ENCODE measurements around the gene FCHSD2.

Gene FCHSD2

GRCh38 chr11:73160005-73160760, 18.1 kb upstream of the FCHSD2 start:
- DNase-seq (no peak), ATAC-seq (ENCODE audit: insufficient read depth, low read depth) (no peak)
- Histone ChIP-seq H3K27ac (ENCODE audit: low read length) (no peak overlapping the region), H3K79me2 (ENCODE audit: insufficient read depth, low read length) (no peaks in the 10 kb centered on the region), H3K36me3 (ENCODE audit: insufficient read depth, low read length) (no peaks in the 10 kb centered on the region), H4K20me1 (ENCODE audit: insufficient read depth, low read length) (no peaks in the 10 kb centered on the region), H3K27me3 (ENCODE audit: insufficient read depth, low read length, poor library complexity) (no peaks in the 10 kb centered on the region), H3K9me3 (ENCODE audit: insufficient read depth, low read length, severe bottlenecking) (no peaks in the 10 kb centered on the region), H3K4me1 (ENCODE audit: insufficient read depth, low read length) (no peaks in the 10 kb centered on the region), H3K9ac (ENCODE audit: low read depth, low read length) (no peak overlapping the region), H3K4me2 (ENCODE audit: insufficient read depth, low read length) (no peak overlapping the region), H2AFZ (ENCODE audit: low read depth, low read length) (no peak overlapping the region), H3K4me3 (ENCODE audit: low read depth in 1 of 2, low read length in 2 of 2) (no peak overlapping the region)
- no peak for TF ChIP-seq EZH2 (IDR thresholded peaks at IDR 0.05; ENCODE audit: borderline replicate concordance, low read depth, low read length, severe bottlenecking)
- TF ChIP-seq, protein P1, sequence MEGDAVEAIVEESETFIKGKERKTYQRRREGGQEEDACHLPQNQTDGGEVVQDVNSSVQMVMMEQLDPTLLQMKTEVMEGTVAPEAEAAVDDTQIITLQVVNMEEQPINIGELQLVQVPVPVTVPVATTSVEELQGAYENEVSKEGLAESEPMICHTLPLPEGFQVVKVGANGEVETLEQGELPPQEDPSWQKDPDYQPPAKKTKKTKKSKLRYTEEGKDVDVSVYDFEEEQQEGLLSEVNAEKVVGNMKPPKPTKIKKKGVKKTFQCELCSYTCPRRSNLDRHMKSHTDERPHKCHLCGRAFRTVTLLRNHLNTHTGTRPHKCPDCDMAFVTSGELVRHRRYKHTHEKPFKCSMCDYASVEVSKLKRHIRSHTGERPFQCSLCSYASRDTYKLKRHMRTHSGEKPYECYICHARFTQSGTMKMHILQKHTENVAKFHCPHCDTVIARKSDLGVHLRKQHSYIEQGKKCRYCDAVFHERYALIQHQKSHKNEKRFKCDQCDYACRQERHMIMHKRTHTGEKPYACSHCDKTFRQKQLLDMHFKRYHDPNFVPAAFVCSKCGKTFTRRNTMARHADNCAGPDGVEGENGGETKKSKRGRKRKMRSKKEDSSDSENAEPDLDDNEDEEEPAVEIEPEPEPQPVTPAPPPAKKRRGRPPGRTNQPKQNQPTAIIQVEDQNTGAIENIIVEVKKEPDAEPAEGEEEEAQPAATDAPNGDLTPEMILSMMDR (IDR thresholded peaks at IDR 0.05; ENCODE audit: borderline replicate concordance, extremely low read depth, low read length, poor library complexity, severe bottlenecking), result no peak

DNA sequence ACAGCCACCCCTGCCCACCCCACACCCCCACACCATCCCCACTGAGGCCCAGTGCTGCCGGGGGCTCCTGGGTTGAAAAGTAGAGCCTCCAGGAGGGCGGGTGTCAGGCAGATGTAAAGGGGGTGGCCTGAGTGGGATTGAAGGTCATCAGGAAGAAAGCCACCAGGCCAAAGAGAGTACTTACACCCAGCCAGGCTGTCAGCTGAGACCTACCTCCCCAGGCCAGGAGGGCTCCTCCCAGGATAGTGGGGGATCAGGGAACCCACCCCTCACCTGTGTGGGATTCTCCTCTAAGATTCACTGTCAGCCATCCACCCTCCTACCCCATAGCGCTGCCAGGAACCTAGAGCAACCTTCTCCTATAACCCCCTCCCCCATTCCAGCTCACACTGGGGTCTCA, 17.2 kb upstream of the FCHSD2 start:
- H3K27me3 ChIP-seq (ENCODE audit: insufficient read depth, low read length, poor library complexity), result no peaks in the 10 kb centered on the region
- H3K36me3 ChIP-seq (ENCODE audit: insufficient read depth, low read length), result no peaks in the 10 kb centered on the region
- no peaks in the 10 kb centered on the region for H4K20me1 ChIP-seq (ENCODE audit: insufficient read depth, low read length)
- DNase-seq (no peak), ATAC-seq (ENCODE audit: insufficient read depth, low read depth) (no peak)
- H3K4me3 ChIP-seq (ENCODE audit: low read depth in 1 of 2, low read length in 2 of 2), result no peak overlapping the region
- H3K4me2 ChIP-seq (ENCODE audit: insufficient read depth, low read length), result no peak overlapping the region
- no peak overlapping the region for H3K9ac ChIP-seq (ENCODE audit: low read depth, low read length)
- H3K27ac ChIP-seq (ENCODE audit: low read length), result no peak overlapping the region
- no peak overlapping the region for H2AFZ ChIP-seq (ENCODE audit: low read depth, low read length)
- H3K4me1 ChIP-seq (ENCODE audit: insufficient read depth, low read length), result no peaks in the 10 kb centered on the region
- TF ChIP-seq, protein P1 (IDR thresholded peaks at IDR 0.05; ENCODE audit: borderline replicate concordance, extremely low read depth, low read length, poor library complexity, severe bottlenecking), result no peak
- TF ChIP-seq EZH2 (IDR thresholded peaks at IDR 0.05; ENCODE audit: borderline replicate concordance, low read depth, low read length, severe bottlenecking), result no peak
- no peaks in the 10 kb centered on the region for H3K9me3 ChIP-seq (ENCODE audit: insufficient read depth, low read length, severe bottlenecking)
- no peaks in the 10 kb centered on the region for H3K79me2 ChIP-seq (ENCODE audit: insufficient read depth, low read length)

DNA sequence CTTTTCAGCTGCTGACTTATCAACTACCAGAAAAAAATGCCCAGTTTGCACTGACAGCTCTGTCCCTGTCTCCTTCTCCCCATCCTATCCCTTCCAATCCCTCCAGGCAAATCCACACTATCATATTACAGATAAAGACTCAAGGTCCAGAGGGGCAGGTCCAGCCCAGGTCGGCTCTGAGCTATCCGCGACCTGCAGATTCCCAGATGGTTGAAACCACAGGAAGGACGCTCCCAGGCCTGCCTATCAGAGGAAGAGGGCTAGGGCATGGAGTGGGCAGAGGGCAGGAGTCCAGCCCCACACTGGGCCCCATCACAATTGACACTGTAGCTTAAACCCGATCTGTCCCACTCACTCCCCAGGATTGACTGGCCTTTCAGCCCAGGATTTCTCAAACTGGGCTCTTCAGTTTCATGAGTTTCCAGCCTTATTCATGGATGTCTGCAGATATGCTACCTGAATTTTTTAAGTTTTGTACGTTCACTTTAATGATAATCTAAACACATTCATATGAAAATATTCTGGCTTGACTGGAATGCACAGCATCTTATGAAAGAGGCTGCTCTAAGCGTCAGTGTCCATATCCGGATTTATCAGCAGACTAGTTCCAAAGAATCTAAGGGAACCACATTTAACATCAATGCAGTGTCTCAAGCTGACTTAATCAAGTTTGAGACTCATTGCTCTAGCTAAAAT, 16.4 kb upstream of the FCHSD2 start:
- Histone ChIP-seq H3K9me3 (ENCODE audit: insufficient read depth, low read length, severe bottlenecking) (no peaks in the 10 kb centered on the region), H3K27ac (ENCODE audit: low read length) (no peak overlapping the region), H3K4me3 (ENCODE audit: low read depth in 1 of 2, low read length in 2 of 2) (no peak overlapping the region), H2AFZ (ENCODE audit: low read depth, low read length) (no peak overlapping the region), H4K20me1 (ENCODE audit: insufficient read depth, low read length) (no peaks in the 10 kb centered on the region), H3K4me2 (ENCODE audit: insufficient read depth, low read length) (no peak overlapping the region), H3K36me3 (ENCODE audit: insufficient read depth, low read length) (no peaks in the 10 kb centered on the region), H3K79me2 (ENCODE audit: insufficient read depth, low read length) (no peaks in the 10 kb centered on the region), H3K4me1 (ENCODE audit: insufficient read depth, low read length) (no peaks in the 10 kb centered on the region), H3K27me3 (ENCODE audit: insufficient read depth, low read length, poor library complexity) (no peaks in the 10 kb centered on the region), H3K9ac (ENCODE audit: low read depth, low read length) (no peak overlapping the region)
- DNase-seq, result no peak
- TF ChIP-seq, protein P1 (IDR thresholded peaks at IDR 0.05; ENCODE audit: borderline replicate concordance, extremely low read depth, low read length, poor library complexity, severe bottlenecking), result no peak
- TF ChIP-seq EZH2 (IDR thresholded peaks at IDR 0.05; ENCODE audit: borderline replicate concordance, low read depth, low read length, severe bottlenecking), result no peak
- no peak for ATAC-seq (ENCODE audit: insufficient read depth, low read depth)

Measured in DND-41 (cell line).